Glutamatergic neuron (in vitro differentiated cells): ENCODE measurements around the gene PRODH2. TPM values are rescaled to one million over a fixed set of nuclear protein-coding genes. Genes with fewer than 3 reads are reported as not detected.

Experiments
- DNase-seq: peaks from one replicate; pipeline ENCODE4 v3.0.0; 2022
- H3K27ac Mint-ChIP-seq: one replicate; pipeline ENCODE4 v1.8.0; 2020; ENCODE audit warnings: mild to moderate bottlenecking, mixed read lengths, inconsistent platforms; ENCODE audit not compliant: unreplicated experiment
- H3K27me3 Mint-ChIP-seq: one replicate; pipeline ENCODE4 v1.8.0; 2020; ENCODE audit warnings: mild to moderate bottlenecking, moderate library complexity, mixed read lengths, inconsistent platforms; ENCODE audit not compliant: unreplicated experiment
- H3K36me3 Mint-ChIP-seq: one replicate; pipeline ENCODE4 v1.8.0; 2020; ENCODE audit warnings: mild to moderate bottlenecking, mixed read lengths, inconsistent platforms; ENCODE audit not compliant: unreplicated experiment
- H3K4me1 Mint-ChIP-seq: one replicate; pipeline ENCODE4 v1.8.0; 2020; ENCODE audit warnings: mild to moderate bottlenecking, low read depth, mixed read lengths, inconsistent platforms; ENCODE audit not compliant: unreplicated experiment
- H3K4me3 Mint-ChIP-seq: one replicate; pipeline ENCODE4 v1.8.0; 2020; ENCODE audit warnings: mild to moderate bottlenecking, mixed read lengths, inconsistent platforms; ENCODE audit not compliant: unreplicated experiment
- H3K9me3 Mint-ChIP-seq: one replicate; pipeline ENCODE4 v1.8.0; 2020; ENCODE audit warnings: mild to moderate bottlenecking, moderate library complexity, mixed read lengths, inconsistent platforms; ENCODE audit not compliant: unreplicated experiment
- CTCF ChIP-seq: fragments of 200-600 bp; sonication (generic); IDR thresholded peaks from one replicate; pipeline ENCODE4 v1.5.0; 2021; ENCODE audit not compliant: partially characterized antibody, unreplicated experiment
- total RNA-seq: library from RNA; stranded (reverse); fragmentation: NEBNext Ultra II Directional; extraction: Animal tissue kit (Norgen Biotek cat#: 25700); gene quantifications from one replicate; pipeline ENCODE4 v1.2.1, GENCODE V29; 2021; ENCODE audit not compliant: unreplicated experiment

Gene PRODH2
- total RNA-seq, 1 donor from 2014 or later: 0.64 TPM

GRCh38 chr19:35830986-35831385 is 18.3 kb upstream of the PRODH2 start:
- no peak overlapping the region for H3K4me3 Mint-ChIP-seq
- TF ChIP-seq CTCF: no peak
- no peak for DNase-seq
- no peak overlapping the region for H3K27ac Mint-ChIP-seq
- no peaks in the 10 kb centered on the region for H3K36me3 Mint-ChIP-seq
- H3K9me3 Mint-ChIP-seq: peaks cover 6% of the 10 kb centered on the region
- peaks cover 3% of the 10 kb centered on the region for H3K27me3 Mint-ChIP-seq
- peaks cover 3% of the 10 kb centered on the region for H3K4me1 Mint-ChIP-seq

GRCh38 chr19:35828692-35829301 is 16.2 kb upstream of the PRODH2 start:
- no peak for TF ChIP-seq CTCF
- Mint-ChIP-seq H3K27me3 (peaks cover 5% of the 10 kb centered on the region), H3K4me1 (no peaks in the 10 kb centered on the region), H3K9me3 (peaks cover 2% of the 10 kb centered on the region), H3K27ac (no peak overlapping the region), H3K36me3 (no peaks in the 10 kb centered on the region), H3K4me3 (no peak overlapping the region)
- DNase-seq: no peak

- TF ChIP-seq CTCF: no peak
- no peak overlapping the region for H3K27ac Mint-ChIP-seq
- DNase-seq: no peak
- peaks cover 3% of the 10 kb centered on the region for H3K9me3 Mint-ChIP-seq
- H3K4me3 Mint-ChIP-seq: no peak overlapping the region
- peaks cover 5% of the 10 kb centered on the region for H3K27me3 Mint-ChIP-seq
- H3K4me1 Mint-ChIP-seq: peaks cover 4% of the 10 kb centered on the region
- H3K36me3 Mint-ChIP-seq: no peaks in the 10 kb centered on the region
Measured at GRCh38 chr19:35824150-35824549, 11.5 kb upstream of the PRODH2 start.

- Mint-ChIP-seq H3K36me3 (no peaks in the 10 kb centered on the region), H3K4me3 (no peak overlapping the region), H3K4me1 (peaks cover 4% of the 10 kb centered on the region), H3K27ac (no peak overlapping the region), H3K9me3 (peaks cover 3% of the 10 kb centered on the region), H3K27me3 (peaks cover 5% of the 10 kb centered on the region)
- DNase-seq: no peak
- no peak for TF ChIP-seq CTCF
Measured at GRCh38 chr19:35822579-35822978, 9.9 kb upstream of the PRODH2 start.

GRCh38 chr19:35818445-35818844 is 5.8 kb upstream of the PRODH2 start:
- peaks cover 4% of the 10 kb centered on the region for H3K4me1 Mint-ChIP-seq
- H3K27ac Mint-ChIP-seq: no peak overlapping the region
- peaks cover 3% of the 10 kb centered on the region for H3K9me3 Mint-ChIP-seq
- DNase-seq: no peak
- H3K27me3 Mint-ChIP-seq: peaks cover 5% of the 10 kb centered on the region
- TF ChIP-seq CTCF: no peak
- H3K4me3 Mint-ChIP-seq: no peak overlapping the region
- H3K36me3 Mint-ChIP-seq: no peaks in the 10 kb centered on the region
